T-helper 2 cell treated with Interferon-gamma antibody and Interleukin-4, amounts not matched to agents 100 ng/mL and 5 ng/mL, for 36 hours (primary cell): Measurements from ENCODE around the gene ACOT13. TPM values are rescaled to one million over a fixed set of nuclear protein-coding genes. Genes with fewer than 3 reads are reported as not detected.

Experiments used
- total RNA-seq: library from RNA; stranded (reverse); gene quantifications from 2 replicates; pipeline ENCODE4 v1.2.3, GENCODE V29; 2022

The ACOT13 gene
- total RNA-seq, 1 donor from 2014 or later, result 24.4 TPM

Other genes with a start within 250 kb of the ACOT13 start
- 0.18 and 0.27 TPM in 2 replicates for gene GPLD1, start 177.5 kb upstream of the ACOT13 start, total RNA-seq
- gene ALDH5A1, start 172.1 kb upstream of the ACOT13 start, total RNA-seq, result 4.9 and 5.9 TPM in 2 replicates
- 0.05 TPM in 1 of 2 replicates, not detected in the other for gene KIAA0319, start 20.9 kb upstream of the ACOT13 start, total RNA-seq
- 43.4 and 46.5 TPM in 2 replicates for gene TDP2, start 178 bp upstream of the ACOT13 start, total RNA-seq
- gene C6orf62, start 52.1 kb downstream of the ACOT13 start, total RNA-seq, result 125 and 126 TPM in 2 replicates
- 66.6 and 69.0 TPM in 2 replicates for gene GMNN, start 107.9 kb downstream of the ACOT13 start, total RNA-seq
- gene ARMH2, start 131.8 kb downstream of the ACOT13 start, total RNA-seq, result 0.61 and 1.4 TPM in 2 replicates